HepG2 (cell line): ENCODE results near the gene ADAMTSL4. TPM values are rescaled to one million over a fixed set of nuclear protein-coding genes. Genes with fewer than 3 reads are reported as not detected.
A peak's percentile ranks its signal among the peaks of the same experiment; 100 is the strongest.

Experiments used
- AHR ChIP-seq: IDR thresholded peaks from 2 replicates; pipeline ENCODE4 v1.6.1; 2018; ENCODE audit warnings: missing genetic modification reagents, missing compliant biosample characterization
- DR1 ChIP-seq: sonication (generic); formaldehyde crosslinking; IDR thresholded peaks from 2 replicates; pipeline ENCODE4 v1.8.0; 2021; ENCODE audit warnings: mild to moderate bottlenecking, missing genetic modification reagents, inconsistent platforms
- FOXO1 ChIP-seq: sonication (generic); formaldehyde crosslinking; IDR thresholded peaks from 2 replicates; pipeline ENCODE4 v1.4.0; 2020; ENCODE audit warnings: missing genetic modification reagents
- PCBP2 ChIP-seq: fragments of 200-400 bp; formaldehyde crosslinking; optimal IDR thresholded peaks from 2 replicates; pipeline ENCODE3; 2018; ENCODE audit warnings: low read length, low read depth; ENCODE audit not compliant: poor library complexity, severe bottlenecking
- RBFOX2 ChIP-seq: fragments of 200-400 bp; formaldehyde crosslinking; IDR thresholded peaks from 2 replicates; pipeline ENCODE4 v1.6.1; 2017; ENCODE audit warnings: low read depth, mild to moderate bottlenecking, low read length
- REL ChIP-seq: sonication (generic); formaldehyde crosslinking; conservative IDR thresholded peaks from 2 replicates; pipeline ENCODE4 v1.8.0; 2022; ENCODE audit warnings: mild to moderate bottlenecking, missing genetic modification reagents, moderate library complexity
- SALL1 ChIP-seq: sonication (generic); formaldehyde crosslinking; IDR thresholded peaks from 2 replicates; pipeline ENCODE4 v1.8.0; 2022; ENCODE audit warnings: mild to moderate bottlenecking, missing genetic modification reagents
- SALL2 ChIP-seq: sonication (generic); formaldehyde crosslinking; IDR thresholded peaks from 2 replicates; pipeline ENCODE4 v1.8.1; 2023; ENCODE audit warnings: mild to moderate bottlenecking, missing genetic modification reagents, inconsistent platforms
- SETDB1 ChIP-seq: sonication (generic); formaldehyde crosslinking; IDR thresholded peaks from 2 replicates; pipeline ENCODE4 v1.5.1; 2020; ENCODE audit warnings: missing genetic modification reagents, mild to moderate bottlenecking, borderline replicate concordance
- SIX1 ChIP-seq: sonication (generic); formaldehyde crosslinking; IDR thresholded peaks from 2 replicates; pipeline ENCODE4 v1.4.0; 2020; ENCODE audit warnings: missing genetic modification reagents, borderline replicate concordance
- U2AF2 ChIP-seq: fragments of 200-400 bp; formaldehyde crosslinking; IDR thresholded peaks from 2 replicates; pipeline ENCODE4 v1.6.1; 2017; ENCODE audit warnings: low read depth, mild to moderate bottlenecking, low read length
- YY1 ChIP-seq: IDR thresholded peaks from 2 replicates; pipeline ENCODE4 v1.6.1; 2011; ENCODE audit warnings: low read length, low read depth, moderate library complexity, mild to moderate bottlenecking; ENCODE audit not compliant: insufficient read depth, insufficient replicate concordance
- ZNF331 ChIP-seq: sonication (generic); formaldehyde crosslinking; IDR thresholded peaks from 2 replicates; pipeline ENCODE4 v1.4.0; 2020; ENCODE audit warnings: missing genetic modification reagents
- ZNF335 ChIP-seq: sonication (generic); formaldehyde crosslinking; IDR thresholded peaks from 2 replicates; pipeline ENCODE4 v1.4.0; 2020; ENCODE audit warnings: missing genetic modification reagents
- ZNF430 ChIP-seq: sonication (generic); formaldehyde crosslinking; IDR thresholded peaks from 2 replicates; pipeline ENCODE4 v1.9.0; 2021; ENCODE audit warnings: mild to moderate bottlenecking, missing genetic modification reagents
- ZNF672 ChIP-seq: sonication (generic); formaldehyde crosslinking; IDR thresholded peaks from 2 replicates; pipeline ENCODE4 v1.8.1; 2022; ENCODE audit warnings: missing genetic modification reagents
- ZNF782 ChIP-seq: sonication (generic); formaldehyde crosslinking; IDR thresholded peaks from 2 replicates; pipeline ENCODE4 v1.4.0; 2020; ENCODE audit warnings: missing genetic modification reagents, mild to moderate bottlenecking, borderline replicate concordance
- ZSCAN20 ChIP-seq: sonication (generic); formaldehyde crosslinking; IDR thresholded peaks from 2 replicates; pipeline ENCODE4 v1.4.0; 2020; ENCODE audit warnings: missing genetic modification reagents, mild to moderate bottlenecking, borderline replicate concordance
- polyA plus RNA-seq, 8 experiments: library from polyadenylated mRNA; depleted of rRNA in 3 of 8; stranded (reverse) in 7 of 8; unstranded in 1 of 8; fragments of >200 nt; fragmentation: Illumina TruSeq in 4 of 8; extraction: Trizol in 4 of 8; gene quantifications; 2 replicates each; pipeline versions ENCODE4 v1.2.1 to v1.2.3, GENCODE V29; 2011 to 2016; ENCODE audit warnings: low read depth in 4 of 8, missing spikeins in 1 of 8, mixed read lengths in 1 of 8; ENCODE audit not compliant: insufficient read depth in 1 of 8
- total RNA-seq, 5 experiments: library from RNA; depleted of rRNA; stranded (reverse); fragments of >200 nt; fragmentation: Illumina TruSeq; extraction: Trizol; gene quantifications; 2 replicates each; pipeline ENCODE4 v1.2.3, GENCODE V29; 2016; ENCODE audit warnings: low read depth in 1 of 5
- TF ChIP-seq, protein P1 (sequence below): sonication (generic); formaldehyde crosslinking; IDR thresholded peaks from 2 replicates; pipeline ENCODE4 v1.5.1; 2020; ENCODE audit warnings: mild to moderate bottlenecking, missing genetic modification reagents, moderate library complexity
- TF ChIP-seq, protein P2 (sequence below): IDR thresholded peaks from 2 replicates; pipeline ENCODE4 v1.6.1; 2016; ENCODE audit warnings: missing biosample characterization, missing genetic modification reagents, low read depth
- TF ChIP-seq, protein P3 (sequence below): sonication (generic); formaldehyde crosslinking; IDR thresholded peaks from 2 replicates; pipeline ENCODE4 v1.4.0; 2020; ENCODE audit warnings: mild to moderate bottlenecking, missing genetic modification reagents
- TF ChIP-seq, protein P4 (sequence below): sonication (generic); formaldehyde crosslinking; IDR thresholded peaks from 2 replicates; pipeline ENCODE4 v1.4.0; 2020; ENCODE audit warnings: low read depth, mild to moderate bottlenecking, missing genetic modification reagents
- TF ChIP-seq, protein P5 (sequence below): sonication (generic); formaldehyde crosslinking; IDR thresholded peaks from 2 replicates; pipeline ENCODE4 v1.4.0; 2020; ENCODE audit warnings: missing genetic modification reagents

The ADAMTSL4 gene
- total and polyA plus RNA-seq, 2 of the 13 experiments (the other 11 are each of a cell fraction or from before 2014, with no cell fraction given), result 3.9 to 16.4 TPM

DNA sequence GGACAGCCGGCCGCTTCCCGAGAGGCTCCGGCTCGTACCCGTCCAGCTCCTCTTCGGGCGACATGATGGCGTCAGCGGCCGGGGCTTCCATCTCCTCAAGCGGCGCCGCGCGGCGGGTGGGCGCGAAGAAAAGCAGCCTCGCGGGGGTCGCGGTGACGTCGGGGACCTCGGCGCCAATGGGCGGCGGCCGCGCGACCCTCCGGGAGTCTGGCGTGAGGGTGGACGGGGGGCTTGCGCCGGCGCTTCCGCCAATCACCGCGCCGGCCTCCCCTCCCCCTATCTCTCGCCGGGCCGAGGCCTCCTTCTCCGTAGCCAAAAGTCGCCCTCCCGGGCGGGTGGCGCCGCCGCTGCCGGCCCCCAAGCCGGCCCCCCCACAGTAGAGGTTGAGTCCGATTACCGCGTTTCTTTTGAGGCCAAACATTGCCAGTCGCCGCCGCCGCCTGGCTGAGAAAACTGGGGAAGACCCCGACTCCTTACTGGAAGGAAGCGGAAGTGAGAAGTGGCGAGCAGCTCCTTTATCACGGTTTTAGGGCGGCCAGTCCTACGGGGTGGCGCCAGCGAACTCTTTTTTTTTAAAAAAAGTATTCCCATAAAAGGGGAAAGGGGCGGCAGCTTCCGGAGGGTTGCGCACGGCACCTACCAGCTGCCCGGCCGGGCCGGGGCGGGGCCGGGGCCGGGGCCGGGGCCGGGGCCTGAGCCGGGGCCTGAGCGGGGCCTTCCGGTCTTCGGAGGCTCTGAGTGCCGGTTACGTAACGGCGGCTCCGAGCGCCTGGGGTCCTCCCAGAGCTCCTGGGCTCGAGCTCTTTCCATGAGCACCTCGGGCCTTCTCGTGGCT lies 30.1 kb downstream of the ADAMTSL4 start, which contains the start of gene MCL1 (continued):
- TF ChIP-seq, protein P1, sequence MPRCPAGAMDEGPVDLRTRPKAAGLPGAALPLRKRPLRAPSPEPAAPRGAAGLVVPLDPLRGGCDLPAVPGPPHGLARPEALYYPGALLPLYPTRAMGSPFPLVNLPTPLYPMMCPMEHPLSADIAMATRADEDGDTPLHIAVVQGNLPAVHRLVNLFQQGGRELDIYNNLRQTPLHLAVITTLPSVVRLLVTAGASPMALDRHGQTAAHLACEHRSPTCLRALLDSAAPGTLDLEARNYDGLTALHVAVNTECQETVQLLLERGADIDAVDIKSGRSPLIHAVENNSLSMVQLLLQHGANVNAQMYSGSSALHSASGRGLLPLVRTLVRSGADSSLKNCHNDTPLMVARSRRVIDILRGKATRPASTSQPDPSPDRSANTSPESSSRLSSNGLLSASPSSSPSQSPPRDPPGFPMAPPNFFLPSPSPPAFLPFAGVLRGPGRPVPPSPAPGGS (CRISPR knock-in tag), result peak; percentile 68; the same call in 1 of the 2 replicates
- TF ChIP-seq, protein P2, sequence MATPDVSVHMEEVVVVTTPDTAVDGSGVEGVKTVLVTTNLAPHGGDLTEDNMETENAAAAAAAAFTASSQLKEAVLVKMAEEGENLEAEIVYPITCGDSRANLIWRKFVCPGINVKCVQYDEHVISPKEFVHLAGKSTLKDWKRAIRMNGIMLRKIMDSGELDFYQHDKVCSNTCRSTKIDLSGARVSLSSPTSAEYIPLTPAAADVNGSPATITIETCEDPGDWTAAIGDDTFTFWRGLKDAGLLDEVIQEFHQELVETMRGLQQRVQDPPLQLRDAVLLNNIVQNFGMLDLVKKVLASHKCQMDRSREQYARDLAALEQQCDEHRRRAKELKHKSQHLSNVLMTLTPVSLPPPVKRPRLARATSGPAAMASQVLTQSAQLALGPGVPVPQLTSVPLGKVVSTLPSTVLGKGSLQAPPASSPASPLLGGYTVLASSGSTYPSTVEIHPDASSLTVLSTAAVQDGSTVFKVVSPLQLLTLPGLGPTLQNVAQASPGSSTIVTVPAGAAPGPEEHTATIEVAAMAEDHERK (CRISPR knock-in tag), result no peak
- TF ChIP-seq ZNF335 (CRISPR knock-in tag) (no peak), SALL2 (CRISPR knock-in tag) (peak; percentile 29; the same call in 1 of the 2 replicates), SETDB1 (CRISPR knock-in tag) (no peak), SALL1 (CRISPR knock-in tag) (peak; percentile 43; the same call in 1 of the 2 replicates), ZNF331 (CRISPR knock-in tag) (0 out of 2 replicates have a peak, but pooled peaks have one; percentile 16), RBFOX2 (peak; percentile 99), AHR (CRISPR knock-in tag) (no peak), FOXO1 (CRISPR knock-in tag) (no peak), DR1 (CRISPR knock-in tag) (peak; percentile 94), REL (CRISPR knock-in tag) (no peak; the same call in 1 of the 2 replicates), PCBP2 (no peak), ZSCAN20 (CRISPR knock-in tag) (peak; percentile 87; the same call in 1 of the 2 replicates), ZNF782 (CRISPR knock-in tag) (0 out of 2 replicates have a peak, but pooled peaks have one; percentile 52), ZNF672 (CRISPR knock-in tag) (no peak), SIX1 (CRISPR knock-in tag) (no peak), YY1 (no peak), U2AF2 (no peak), ZNF430 (CRISPR knock-in tag) (0 out of 2 replicates have a peak, but pooled peaks have one; percentile 61)
- TF ChIP-seq, protein P3, sequence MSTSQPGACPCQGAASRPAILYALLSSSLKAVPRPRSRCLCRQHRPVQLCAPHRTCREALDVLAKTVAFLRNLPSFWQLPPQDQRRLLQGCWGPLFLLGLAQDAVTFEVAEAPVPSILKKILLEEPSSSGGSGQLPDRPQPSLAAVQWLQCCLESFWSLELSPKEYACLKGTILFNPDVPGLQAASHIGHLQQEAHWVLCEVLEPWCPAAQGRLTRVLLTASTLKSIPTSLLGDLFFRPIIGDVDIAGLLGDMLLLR, result no peak
- TF ChIP-seq, protein P4, sequence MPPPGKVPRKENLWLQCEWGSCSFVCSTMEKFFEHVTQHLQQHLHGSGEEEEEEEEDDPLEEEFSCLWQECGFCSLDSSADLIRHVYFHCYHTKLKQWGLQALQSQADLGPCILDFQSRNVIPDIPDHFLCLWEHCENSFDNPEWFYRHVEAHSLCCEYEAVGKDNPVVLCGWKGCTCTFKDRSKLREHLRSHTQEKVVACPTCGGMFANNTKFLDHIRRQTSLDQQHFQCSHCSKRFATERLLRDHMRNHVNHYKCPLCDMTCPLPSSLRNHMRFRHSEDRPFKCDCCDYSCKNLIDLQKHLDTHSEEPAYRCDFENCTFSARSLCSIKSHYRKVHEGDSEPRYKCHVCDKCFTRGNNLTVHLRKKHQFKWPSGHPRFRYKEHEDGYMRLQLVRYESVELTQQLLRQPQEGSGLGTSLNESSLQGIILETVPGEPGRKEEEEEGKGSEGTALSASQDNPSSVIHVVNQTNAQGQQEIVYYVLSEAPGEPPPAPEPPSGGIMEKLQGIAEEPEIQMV (CRISPR knock-in tag), result no peak; the same call in 1 of the 2 replicates
- TF ChIP-seq, protein P5, sequence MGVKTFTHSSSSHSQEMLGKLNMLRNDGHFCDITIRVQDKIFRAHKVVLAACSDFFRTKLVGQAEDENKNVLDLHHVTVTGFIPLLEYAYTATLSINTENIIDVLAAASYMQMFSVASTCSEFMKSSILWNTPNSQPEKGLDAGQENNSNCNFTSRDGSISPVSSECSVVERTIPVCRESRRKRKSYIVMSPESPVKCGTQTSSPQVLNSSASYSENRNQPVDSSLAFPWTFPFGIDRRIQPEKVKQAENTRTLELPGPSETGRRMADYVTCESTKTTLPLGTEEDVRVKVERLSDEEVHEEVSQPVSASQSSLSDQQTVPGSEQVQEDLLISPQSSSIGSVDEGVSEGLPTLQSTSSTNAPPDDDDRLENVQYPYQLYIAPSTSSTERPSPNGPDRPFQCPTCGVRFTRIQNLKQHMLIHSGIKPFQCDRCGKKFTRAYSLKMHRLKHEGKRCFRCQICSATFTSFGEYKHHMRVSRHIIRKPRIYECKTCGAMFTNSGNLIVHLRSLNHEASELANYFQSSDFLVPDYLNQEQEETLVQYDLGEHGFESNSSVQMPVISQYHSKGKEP (CRISPR knock-in tag), result no peak
